Kidney epithelial cell (primary cell): ENCODE results near the gene CCDC181. TPM values are rescaled to one million over a fixed set of nuclear protein-coding genes. Genes with fewer than 3 reads are reported as not detected.
A peak's percentile ranks its signal among the peaks of the same experiment; 100 is the strongest.

Experiments
- DNase-seq: peaks from one replicate; pipeline ENCODE4 v3.0.0-alpha.2; 2010; ENCODE audit warnings: low read depth
- H3K27me3 ChIP-seq: 2 replicates; pipeline ENCODE4 v1.6.0; 2011; ENCODE audit warnings: low read length; ENCODE audit not compliant: control insufficient read depth, insufficient read depth
- H3K36me3 ChIP-seq: 2 replicates; pipeline ENCODE4 v1.5.1; 2011; ENCODE audit warnings: low read length; ENCODE audit not compliant: control insufficient read depth, insufficient read depth
- H3K4me3 ChIP-seq: 2 replicates; pipeline ENCODE4 v1.5.1; 2011; ENCODE audit warnings: low read depth, mild to moderate bottlenecking, control low read depth, low read length
- total RNA-seq: library from RNA; depleted of rRNA; stranded (reverse); fragments of >200 nt; gene quantifications from 2 replicates; pipeline ENCODE4 v1.2.3, GENCODE V29; 2015
- TF ChIP-seq, protein P1 (sequence below): IDR thresholded peaks from 2 replicates; pipeline ENCODE4 v1.5.1; 2011; ENCODE audit warnings: mild to moderate bottlenecking, moderate library complexity, low read length, control low read depth, inconsistent platforms; ENCODE audit not compliant: insufficient read depth, poor library complexity, severe bottlenecking

Gene CCDC181
- 3.4 and 4.8 TPM in 2 replicates for total RNA-seq

- Histone ChIP-seq H3K4me3 (peak within 1 kb of the TSS; percentile 59), H3K36me3 (no peaks in the 10 kb centered on the region), H3K27me3 (no peaks in the 10 kb centered on the region)
- TF ChIP-seq, protein P1, sequence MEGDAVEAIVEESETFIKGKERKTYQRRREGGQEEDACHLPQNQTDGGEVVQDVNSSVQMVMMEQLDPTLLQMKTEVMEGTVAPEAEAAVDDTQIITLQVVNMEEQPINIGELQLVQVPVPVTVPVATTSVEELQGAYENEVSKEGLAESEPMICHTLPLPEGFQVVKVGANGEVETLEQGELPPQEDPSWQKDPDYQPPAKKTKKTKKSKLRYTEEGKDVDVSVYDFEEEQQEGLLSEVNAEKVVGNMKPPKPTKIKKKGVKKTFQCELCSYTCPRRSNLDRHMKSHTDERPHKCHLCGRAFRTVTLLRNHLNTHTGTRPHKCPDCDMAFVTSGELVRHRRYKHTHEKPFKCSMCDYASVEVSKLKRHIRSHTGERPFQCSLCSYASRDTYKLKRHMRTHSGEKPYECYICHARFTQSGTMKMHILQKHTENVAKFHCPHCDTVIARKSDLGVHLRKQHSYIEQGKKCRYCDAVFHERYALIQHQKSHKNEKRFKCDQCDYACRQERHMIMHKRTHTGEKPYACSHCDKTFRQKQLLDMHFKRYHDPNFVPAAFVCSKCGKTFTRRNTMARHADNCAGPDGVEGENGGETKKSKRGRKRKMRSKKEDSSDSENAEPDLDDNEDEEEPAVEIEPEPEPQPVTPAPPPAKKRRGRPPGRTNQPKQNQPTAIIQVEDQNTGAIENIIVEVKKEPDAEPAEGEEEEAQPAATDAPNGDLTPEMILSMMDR = no peak
- DNase-seq = peak; percentile 45
These were observed at the start of gene CCDC181 for GRCh38 chr1:169427081-169427641. Gene CCDC181, minus strand, starts transcription at chr1:169427474. Its CDS starts 2,547 bp downstream, at chr1:169424927.

DNA sequence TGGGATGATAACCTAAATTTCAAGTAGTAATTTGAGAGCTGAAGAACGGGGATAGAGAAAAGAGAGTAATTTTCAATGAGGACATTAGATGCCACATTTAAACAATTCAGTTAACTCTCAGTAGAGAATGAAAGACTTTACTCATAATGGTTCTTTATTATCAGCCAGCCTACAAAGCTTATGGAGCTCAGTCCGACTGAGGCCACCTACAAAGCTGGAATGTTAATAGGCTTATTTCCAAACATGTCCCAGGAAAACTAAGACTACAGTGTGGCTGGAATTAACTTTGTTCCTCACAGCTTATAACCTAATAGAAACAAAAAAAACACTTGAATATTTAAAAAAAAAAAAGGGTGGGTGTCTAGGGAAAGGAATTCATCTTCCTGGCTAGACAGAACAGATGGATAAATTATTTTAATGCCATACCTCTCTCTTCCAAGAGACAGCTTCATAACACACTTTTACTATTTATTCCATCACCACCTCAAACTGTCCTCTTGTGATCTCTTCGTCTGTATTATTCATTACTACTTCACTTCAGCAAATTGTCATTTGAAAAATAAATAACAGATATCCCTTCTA, 48.6 kb upstream of the CCDC181 start:
- no peak overlapping the region for H3K4me3 ChIP-seq
- H3K36me3 ChIP-seq = no peaks in the 10 kb centered on the region
- DNase-seq = no peak
- no peaks in the 10 kb centered on the region for H3K27me3 ChIP-seq
- TF ChIP-seq, protein P1 = no peak

GRCh38 chr1:169474302-169474995, 47.2 kb upstream of the CCDC181 start:
- H3K36me3 ChIP-seq = no peaks in the 10 kb centered on the region
- TF ChIP-seq, protein P1 = no peak
- H3K27me3 ChIP-seq = no peaks in the 10 kb centered on the region
- H3K4me3 ChIP-seq = no peak overlapping the region
- no peak for DNase-seq

DNA sequence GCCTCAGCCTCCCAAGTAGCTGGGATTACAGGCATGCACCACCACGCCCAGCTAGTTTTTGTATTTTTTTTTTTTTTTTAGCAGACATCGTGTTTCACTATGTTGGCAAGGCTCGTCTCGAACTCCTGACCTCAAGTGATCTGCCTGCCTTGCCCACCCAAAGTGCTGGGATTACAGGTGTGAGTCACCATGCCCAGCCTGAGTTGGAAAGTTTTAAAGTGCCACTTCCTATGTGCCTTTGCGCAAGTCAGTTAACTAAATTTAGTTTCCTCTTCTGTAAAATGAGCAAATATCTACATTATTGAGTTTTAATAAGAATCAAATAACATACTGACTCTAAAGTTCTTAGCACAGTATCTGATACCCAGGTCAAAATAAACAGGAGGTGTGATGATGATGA, 46.1 kb upstream of the CCDC181 start:
- no peak for DNase-seq
- Histone ChIP-seq H3K36me3 (no peaks in the 10 kb centered on the region), H3K4me3 (no peak overlapping the region), H3K27me3 (no peaks in the 10 kb centered on the region)
- TF ChIP-seq, protein P1 = no peak

DNA sequence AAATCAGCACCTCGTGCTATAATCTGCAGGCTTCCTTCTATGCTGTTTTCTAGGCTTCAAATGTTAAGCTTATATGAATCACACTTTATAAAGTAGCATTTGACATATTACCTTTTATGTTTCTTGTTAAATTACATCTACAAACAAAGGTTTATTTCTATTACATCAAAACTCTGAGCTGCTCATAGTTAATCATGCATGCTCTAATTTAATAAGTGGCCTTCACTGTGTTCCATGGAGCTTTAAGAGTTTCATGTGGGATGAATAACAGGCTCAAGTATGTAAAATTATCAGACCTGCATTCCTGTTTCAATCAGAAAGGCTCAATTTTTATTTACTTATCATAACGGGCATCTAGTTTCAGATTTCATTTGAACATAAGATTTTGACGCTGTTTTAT, 45.5 kb upstream of the CCDC181 start:
- Histone ChIP-seq H3K36me3 (no peaks in the 10 kb centered on the region), H3K4me3 (no peak overlapping the region), H3K27me3 (no peaks in the 10 kb centered on the region)
- TF ChIP-seq, protein P1 = no peak
- no peak for DNase-seq
